ENCODE measurements around the gene PMVK.

Gene PMVK

GRCh38 chr1:154945962-154946850, 9.7 kb upstream of the PMVK start:
- no peak for DNase-seq

- no peak for DNase-seq
These were observed 8.8 kb upstream of the PMVK start for GRCh38 chr1:154945160-154945961.

- no peak for DNase-seq
These were observed 8.1 kb upstream of the PMVK start for GRCh38 chr1:154944401-154945159.

GRCh38 chr1:154943649-154944400, 7.3 kb upstream of the PMVK start:
- no peak for DNase-seq

- DNase-seq = no peak
These were observed 5.0 kb upstream of the PMVK start for GRCh38 chr1:154941333-154942013.

- no peak for DNase-seq
These were observed 4.2 kb upstream of the PMVK start for GRCh38 chr1:154940651-154941194.

- DNase-seq = no peak
These were observed 3.7 kb upstream of the PMVK start for GRCh38 chr1:154940213-154940560.

- DNase-seq = no peak
These were observed 2.3 kb upstream of the PMVK start for GRCh38 chr1:154938604-154939399.

- no peak for DNase-seq
These were observed 1.5 kb upstream of the PMVK start for GRCh38 chr1:154937988-154938386.

- peak; percentile 95 for DNase-seq
These were observed 817 bp upstream of the PMVK start for GRCh38 chr1:154937085-154937987.

GRCh38 chr1:154935749-154936554, 567 bp downstream of the PMVK start:
- no peak for DNase-seq

GRCh38 chr1:154934358-154934948, 2.1 kb downstream of the PMVK start:
- DNase-seq = no peak

GRCh38 chr1:154931940-154932487, 4.5 kb downstream of the PMVK start:
- no peak for DNase-seq

GRCh38 chr1:154926201-154926600, 10.3 kb downstream of the PMVK start:
- DNase-seq = no peak

- no peak for DNase-seq
These were observed 11.0 kb downstream of the PMVK start for GRCh38 chr1:154925335-154926170.

- no peak for DNase-seq
These were observed 12.8 kb downstream of the PMVK start for GRCh38 chr1:154923695-154924094.

- no peak for DNase-seq
These were observed 23.2 kb downstream of the PMVK start for GRCh38 chr1:154913273-154913672.
